SJCRH30 (cell line): ENCODE measurements around the gene NMUR1. TPM values are rescaled to one million over a fixed set of nuclear protein-coding genes. Genes with fewer than 3 reads are reported as not detected.

ENCODE experiments used
- total RNA-seq: library from RNA; depleted of rRNA; stranded (reverse); fragments of >200 nt; shearing (Covaris generic); gene quantifications from 2 replicates; pipeline ENCODE4 v1.2.3, GENCODE V29; 2014; rRNA removed

The NMUR1 gene
- total RNA-seq, 1 experiment from 2014 or later = not detected

Other genes starting within 250 kb of the NMUR1 start
- 0.04 TPM in 1 of 2 replicates, not detected in the other for gene B3GNT7, start 134.7 kb downstream of the NMUR1 start, total RNA-seq
- gene NCL, start 66.0 kb downstream of the NMUR1 start, total RNA-seq = 795 and 908 TPM in 2 replicates
- gene TEX44, start 62.4 kb upstream of the NMUR1 start, total RNA-seq = not detected in 2 replicates
- gene PTMA, start 178.1 kb upstream of the NMUR1 start, total RNA-seq = 1,694 and 1,855 TPM in 2 replicates